HG02571 (cell line): ENCODE data around the gene KRT81.
"Not testable (repeated sequence)": the region's sequence is repeated elsewhere in the genome, so short reads cannot be mapped to it uniquely, and the experiment has no call there.

ENCODE experiments used
- ATAC-seq: cut with Tn5 transposase; IDR thresholded peaks from one replicate; pipeline ENCODE4 v1.9.1; 2021; ENCODE audit warnings: mild to moderate bottlenecking, moderate library complexity; ENCODE audit not compliant: unreplicated experiment

KRT81 gene

GRCh38 chr12:52278575-52279421, 12.5 kb downstream of the KRT81 start:
- ATAC-seq = peak; percentile 53

GRCh38 chr12:52277486-52278245, 13.7 kb downstream of the KRT81 start:
- ATAC-seq = no peak

GRCh38 chr12:52275686-52276085, 15.6 kb downstream of the KRT81 start:
- no peak for ATAC-seq

- no peak for ATAC-seq
Measured at GRCh38 chr12:52274521-52275120, 16.7 kb downstream of the KRT81 start, which contains the start of gene KRT86. TSS of gene KRT86 (plus strand) at chr12:52274645. CDS start at chr12:52301917, 27,272 bp downstream.

- ATAC-seq = no peak
Measured at GRCh38 chr12:52271158-52271557, 20.2 kb downstream of the KRT81 start.

- no peak for ATAC-seq
Measured at GRCh38 chr12:52270541-52271070, 20.7 kb downstream of the KRT81 start.

GRCh38 chr12:52268212-52268611, 23.1 kb downstream of the KRT81 start:
- no peak for ATAC-seq

GRCh38 chr12:52267699-52268098, 23.6 kb downstream of the KRT81 start:
- ATAC-seq = no peak

- no peak for ATAC-seq
Measured at GRCh38 chr12:52267266-52267665, 24.1 kb downstream of the KRT81 start.

- ATAC-seq = no peak
Measured at GRCh38 chr12:52266514-52266913, 24.8 kb downstream of the KRT81 start.

GRCh38 chr12:52264435-52264825, 26.9 kb downstream of the KRT81 start:
- ATAC-seq = no peak

GRCh38 chr12:52263761-52264434, 27.4 kb downstream of the KRT81 start:
- ATAC-seq = no peak

- ATAC-seq = no peak
Measured at GRCh38 chr12:52262286-52262685, 29.0 kb downstream of the KRT81 start.

GRCh38 chr12:52261208-52261484, 30.2 kb downstream of the KRT81 start:
- no peak for ATAC-seq

GRCh38 chr12:52260361-52261207, 30.8 kb downstream of the KRT81 start:
- ATAC-seq = no peak

- no peak for ATAC-seq
Measured at GRCh38 chr12:52259657-52260243, 31.6 kb downstream of the KRT81 start.

GRCh38 chr12:52258335-52258901, 32.9 kb downstream of the KRT81 start:
- no peak for ATAC-seq

GRCh38 chr12:52257922-52258321, 33.4 kb downstream of the KRT81 start:
- ATAC-seq = not testable (repeated sequence)

GRCh38 chr12:52257074-52257551, 34.2 kb downstream of the KRT81 start:
- ATAC-seq = no peak
